ENCODE measurements around the gene ATP2B2.

ATP2B2 gene

DNA sequence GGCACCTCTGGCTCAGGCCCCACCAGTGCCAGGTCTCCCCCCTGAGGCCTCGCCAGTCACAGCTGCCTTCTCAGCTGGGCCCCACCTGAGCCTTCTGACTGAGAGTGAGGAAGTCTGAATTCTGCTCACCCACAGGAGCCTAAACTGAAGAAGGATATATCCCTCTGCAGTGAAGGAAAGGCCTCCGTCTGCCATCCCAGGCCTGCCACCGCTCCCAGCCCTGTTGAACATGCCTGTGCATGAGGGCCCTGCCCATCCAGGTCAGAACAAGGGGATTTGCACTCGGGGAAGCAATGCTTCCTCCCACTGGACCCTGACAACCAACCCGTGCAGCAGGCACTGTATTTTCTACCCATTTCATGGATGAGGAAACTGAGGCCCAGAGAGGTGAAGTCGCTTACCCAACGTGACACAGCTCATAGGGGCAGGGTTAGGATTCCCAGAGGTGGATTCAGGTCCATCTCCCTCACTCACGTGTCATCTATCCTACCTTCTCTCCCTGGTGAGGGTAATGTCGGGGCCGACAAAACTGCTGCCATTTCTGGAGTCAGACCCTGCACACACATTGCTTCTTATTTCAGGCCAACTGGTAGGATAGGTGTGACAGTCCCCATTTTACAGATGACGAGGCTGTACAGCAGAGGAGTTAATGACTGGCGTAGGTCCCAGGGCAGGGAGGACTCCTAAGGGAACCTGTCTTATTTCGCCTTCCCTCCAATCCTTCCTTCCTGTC lies 22.6 kb downstream of the ATP2B2 start:
- Mint-ChIP-seq H3K27me3 (peaks cover 2% of the 10 kb centered on the region), H3K4me1 (ENCODE audit: low read depth) (no peaks in the 10 kb centered on the region), H3K4me3 (no peak overlapping the region), H3K9me3 (ENCODE audit: low read depth) (peaks cover 4% of the 10 kb centered on the region), H3K36me3 (no peaks in the 10 kb centered on the region), H3K27ac (no peak overlapping the region)

DNA sequence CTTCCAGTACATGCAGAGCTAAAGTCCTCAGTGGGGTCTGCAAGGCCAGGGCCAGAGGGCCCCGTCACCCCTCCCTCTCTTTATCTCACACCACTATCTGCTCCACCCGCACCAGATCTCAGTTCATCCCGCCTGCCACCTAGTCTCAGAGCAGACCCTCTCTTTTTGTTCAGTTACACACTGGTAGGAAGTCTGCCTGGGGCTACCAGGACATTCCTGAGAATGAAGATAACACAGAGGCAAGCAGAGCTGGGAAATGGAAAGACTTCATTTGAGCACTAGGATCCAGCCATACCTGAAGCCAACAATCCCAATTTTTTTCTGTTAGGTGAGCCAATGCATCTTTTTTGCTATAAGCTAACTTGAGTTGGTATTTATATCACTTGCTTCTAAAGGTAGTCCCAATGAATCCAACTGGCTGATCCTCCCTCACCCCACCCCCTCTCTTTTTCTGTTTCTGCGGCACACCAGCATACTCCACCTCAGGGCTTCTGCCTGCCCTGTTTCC lies 24.5 kb downstream of the ATP2B2 start:
- Mint-ChIP-seq H3K27ac (no peak overlapping the region), H3K27me3 (no peaks in the 10 kb centered on the region)

DNA sequence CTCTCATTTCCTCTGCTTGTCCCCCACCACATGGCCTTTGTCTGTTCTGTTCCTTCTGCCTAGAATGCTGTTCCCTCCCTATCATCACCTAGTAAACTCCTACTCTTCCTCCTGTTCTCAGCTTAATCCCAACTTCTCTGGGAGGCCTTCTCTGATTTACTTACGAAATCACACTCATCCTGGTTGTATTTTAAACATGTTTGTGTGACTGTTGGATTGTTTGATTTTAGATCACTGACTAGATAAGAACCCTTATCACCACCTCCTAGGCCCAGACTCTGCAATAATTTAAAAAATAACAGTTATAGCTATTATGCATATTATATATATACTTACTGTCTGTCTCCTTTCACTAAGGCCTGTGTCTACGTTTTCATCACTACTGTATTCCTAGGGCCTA lies 26.1 kb downstream of the ATP2B2 start:
- H3K36me3 Mint-ChIP-seq, result no peaks in the 10 kb centered on the region
- H3K27ac Mint-ChIP-seq, result no peak overlapping the region
- no peaks in the 10 kb centered on the region for H3K27me3 Mint-ChIP-seq
- H3K4me1 Mint-ChIP-seq (ENCODE audit: low read depth), result no peaks in the 10 kb centered on the region
- H3K4me3 Mint-ChIP-seq, result no peak overlapping the region
- peaks cover 4% of the 10 kb centered on the region for H3K9me3 Mint-ChIP-seq (ENCODE audit: low read depth)

More for the DNA sequence above, 24.5 kb downstream of the ATP2B2 start:
- H3K9me3 Mint-ChIP-seq (ENCODE audit: low read depth), result peaks cover 4% of the 10 kb centered on the region
- H3K4me3 Mint-ChIP-seq, result no peak overlapping the region
- no peaks in the 10 kb centered on the region for H3K4me1 Mint-ChIP-seq (ENCODE audit: low read depth)
- H3K36me3 Mint-ChIP-seq, result no peaks in the 10 kb centered on the region

DNA sequence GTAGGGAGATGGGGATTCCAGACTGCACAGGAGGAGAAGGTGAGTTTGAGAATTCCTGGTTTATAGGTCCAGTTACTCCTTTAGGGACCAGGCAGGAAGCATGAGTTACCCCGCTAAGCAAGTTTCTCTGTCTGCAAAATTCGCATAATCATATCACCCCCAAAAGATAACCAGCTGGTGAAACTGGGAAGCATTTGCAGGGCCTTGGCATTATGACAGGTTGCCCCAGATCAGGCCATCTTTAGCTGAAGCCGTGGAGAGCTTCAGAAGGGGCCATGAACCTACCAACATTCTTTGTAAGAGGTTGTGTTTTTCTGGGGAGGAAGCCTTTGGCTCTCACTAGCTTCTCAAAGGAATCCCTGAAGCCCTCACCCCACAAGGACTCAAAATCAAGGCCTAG lies 29.4 kb downstream of the ATP2B2 start:
- peaks cover 6% of the 10 kb centered on the region for H3K4me1 Mint-ChIP-seq (ENCODE audit: low read depth)

DNA sequence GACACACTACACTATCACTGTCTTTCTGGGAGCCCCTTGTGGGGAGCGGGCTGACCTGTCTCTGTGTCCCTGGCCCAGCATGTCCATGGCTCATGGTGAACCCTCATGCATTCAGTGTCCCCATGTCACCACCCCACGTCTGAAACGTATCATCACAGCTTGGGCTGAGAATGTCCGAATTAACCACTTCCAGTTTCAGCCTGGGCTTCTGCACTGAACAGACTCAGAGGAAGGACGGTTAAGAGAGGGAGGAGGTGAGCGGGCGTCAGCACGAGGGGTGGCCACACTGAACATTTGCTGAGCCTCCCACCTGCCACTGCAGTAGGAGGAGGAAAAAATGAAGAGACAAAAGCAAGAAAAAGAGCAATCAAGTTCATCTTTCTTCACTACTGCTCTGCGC lies 30.5 kb downstream of the ATP2B2 start:
- Mint-ChIP-seq H3K27ac (no peak overlapping the region), H3K4me1 (ENCODE audit: low read depth) (peaks cover 6% of the 10 kb centered on the region), H3K9me3 (ENCODE audit: low read depth) (peaks cover 4% of the 10 kb centered on the region), H3K27me3 (peaks cover 8% of the 10 kb centered on the region), H3K4me3 (no peak overlapping the region), H3K36me3 (no peaks in the 10 kb centered on the region)

More for the DNA sequence above, 29.4 kb downstream of the ATP2B2 start:
- Mint-ChIP-seq H3K4me3 (no peak overlapping the region), H3K27me3 (peaks cover 7% of the 10 kb centered on the region), H3K9me3 (ENCODE audit: low read depth) (peaks cover 4% of the 10 kb centered on the region), H3K36me3 (no peaks in the 10 kb centered on the region), H3K27ac (no peak overlapping the region)

DNA sequence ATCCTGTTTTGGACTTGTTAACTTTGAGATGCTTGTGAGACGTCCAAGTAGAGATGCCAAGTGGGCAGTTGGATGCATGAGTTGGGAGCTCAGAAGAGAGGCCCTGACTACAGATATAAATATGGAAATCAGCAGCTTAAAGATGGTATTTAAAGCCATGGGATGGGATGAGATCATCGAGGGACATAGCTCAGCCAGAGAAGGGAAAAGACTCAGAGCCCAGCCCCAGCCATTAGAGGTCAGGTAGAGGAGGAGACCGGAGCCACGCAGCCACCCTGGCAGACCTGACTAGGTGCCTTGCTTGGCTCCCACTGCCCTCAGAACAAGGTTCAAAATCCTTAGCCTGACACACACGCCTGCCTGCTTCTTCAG lies 31.1 kb downstream of the ATP2B2 start:
- H3K36me3 Mint-ChIP-seq, result no peaks in the 10 kb centered on the region
- no peak overlapping the region for H3K27ac Mint-ChIP-seq
- H3K9me3 Mint-ChIP-seq (ENCODE audit: low read depth), result peaks cover 4% of the 10 kb centered on the region
- no peak overlapping the region for H3K4me3 Mint-ChIP-seq
- peaks cover 6% of the 10 kb centered on the region for H3K4me1 Mint-ChIP-seq (ENCODE audit: low read depth)
- peaks cover 8% of the 10 kb centered on the region for H3K27me3 Mint-ChIP-seq

DNA sequence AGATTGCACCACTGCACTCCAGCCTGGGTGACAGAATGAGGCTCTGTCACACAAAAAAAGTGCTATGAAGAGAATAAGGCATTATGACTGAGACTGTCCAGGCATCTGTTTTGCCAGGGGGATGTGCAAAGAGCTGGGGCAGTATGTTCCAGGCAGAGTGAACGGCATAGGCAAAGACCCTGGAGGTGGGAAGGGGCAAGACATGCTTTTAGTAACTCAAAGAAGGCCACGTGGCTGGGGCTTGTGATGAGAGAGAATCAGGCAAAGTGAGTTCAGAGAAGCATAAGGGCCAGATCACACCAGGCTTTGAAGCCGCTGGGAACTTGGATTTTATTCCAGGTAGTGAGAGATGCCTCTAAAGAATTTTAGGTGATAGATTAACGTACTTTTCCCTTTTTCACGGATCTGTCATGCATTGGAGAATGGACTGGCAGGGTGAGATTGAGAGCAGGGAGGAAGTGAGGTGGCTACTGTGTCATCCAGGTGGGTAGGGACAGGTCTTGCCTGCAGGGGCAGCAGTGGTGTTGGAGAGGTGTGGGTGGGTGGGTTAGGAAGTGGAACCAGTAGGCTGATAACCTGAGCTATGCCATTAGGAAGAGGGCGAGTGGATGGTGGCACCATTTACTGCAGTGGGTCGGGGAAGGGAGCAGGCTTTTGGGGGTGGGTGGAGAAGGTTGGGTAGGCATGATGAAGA lies 31.7 kb downstream of the ATP2B2 start:
- H3K27ac Mint-ChIP-seq, result no peak overlapping the region
- no peak overlapping the region for H3K4me3 Mint-ChIP-seq
- peaks cover 4% of the 10 kb centered on the region for H3K9me3 Mint-ChIP-seq (ENCODE audit: low read depth)
- H3K27me3 Mint-ChIP-seq, result peaks cover 8% of the 10 kb centered on the region
- no peaks in the 10 kb centered on the region for H3K36me3 Mint-ChIP-seq
- H3K4me1 Mint-ChIP-seq (ENCODE audit: low read depth), result peaks cover 6% of the 10 kb centered on the region

DNA sequence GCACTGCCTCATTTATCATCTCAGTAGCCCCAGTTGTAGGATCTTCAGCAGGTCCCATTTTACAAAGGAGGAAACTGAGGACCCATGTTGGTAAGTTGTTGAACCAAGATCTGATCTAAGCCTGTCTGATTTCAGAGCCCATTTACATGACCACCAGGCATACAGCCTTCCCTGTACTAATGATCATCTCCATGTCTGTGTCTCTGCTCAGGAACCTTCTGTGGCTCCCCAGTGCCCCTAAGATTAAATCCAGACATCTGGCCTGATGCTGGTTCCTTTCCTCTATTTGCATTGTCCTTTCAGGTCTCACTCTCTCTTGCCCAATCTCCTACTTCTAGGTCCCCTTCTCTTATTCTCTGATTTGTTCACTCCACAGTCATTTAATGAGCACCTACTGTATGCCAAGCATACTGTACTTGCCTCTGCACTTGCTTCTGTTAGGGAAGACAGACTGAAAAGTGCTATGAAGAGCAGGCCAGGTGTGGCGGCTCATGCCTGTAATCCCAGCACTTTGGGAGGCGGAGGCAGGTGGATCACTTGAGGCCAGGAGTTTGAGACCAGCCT lies 32.4 kb downstream of the ATP2B2 start:
- no peak overlapping the region for H3K27ac Mint-ChIP-seq
- H3K9me3 Mint-ChIP-seq (ENCODE audit: low read depth), result no peaks in the 10 kb centered on the region
- H3K27me3 Mint-ChIP-seq, result peaks cover 8% of the 10 kb centered on the region
- H3K4me3 Mint-ChIP-seq, result no peak overlapping the region
- H3K36me3 Mint-ChIP-seq, result no peaks in the 10 kb centered on the region
- peaks cover 6% of the 10 kb centered on the region for H3K4me1 Mint-ChIP-seq (ENCODE audit: low read depth)

DNA sequence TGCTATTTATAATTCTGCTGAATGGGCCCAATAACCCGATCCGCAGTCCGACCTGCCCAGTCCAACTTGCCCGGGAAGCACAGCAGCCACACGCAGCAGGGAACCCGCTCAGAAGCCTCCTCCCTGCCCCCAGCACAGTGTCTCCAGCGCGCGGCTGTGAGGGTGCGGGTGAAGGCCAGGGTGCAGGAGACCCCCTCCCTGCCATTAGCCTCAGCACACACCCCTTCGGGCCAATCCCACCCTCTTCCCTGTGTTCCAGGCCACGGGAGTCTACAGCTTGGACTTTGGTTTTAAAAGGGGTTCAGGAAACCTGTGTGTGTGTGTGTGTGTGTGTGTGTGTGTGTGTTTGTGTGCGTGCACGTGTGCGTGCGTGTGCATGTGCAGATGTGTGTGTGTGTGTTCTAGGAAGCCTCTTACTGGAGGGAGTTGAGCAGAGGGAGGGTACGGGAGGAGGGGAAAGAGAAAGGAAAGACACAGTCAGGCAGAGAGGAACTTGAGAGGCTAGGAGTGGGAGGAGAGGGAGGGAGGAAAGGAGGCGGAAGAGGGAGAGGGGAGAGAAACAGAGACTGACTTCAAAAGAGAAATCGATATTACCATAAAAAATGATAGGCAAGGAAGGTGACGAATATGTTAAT lies 34.2 kb downstream of the ATP2B2 start:
- H3K27ac Mint-ChIP-seq, result no peak overlapping the region
- peaks cover 6% of the 10 kb centered on the region for H3K4me1 Mint-ChIP-seq (ENCODE audit: low read depth)
- H3K4me3 Mint-ChIP-seq, result no peak overlapping the region
- H3K27me3 Mint-ChIP-seq, result peaks cover 8% of the 10 kb centered on the region
- no peaks in the 10 kb centered on the region for H3K36me3 Mint-ChIP-seq
- H3K9me3 Mint-ChIP-seq (ENCODE audit: low read depth), result no peaks in the 10 kb centered on the region

DNA sequence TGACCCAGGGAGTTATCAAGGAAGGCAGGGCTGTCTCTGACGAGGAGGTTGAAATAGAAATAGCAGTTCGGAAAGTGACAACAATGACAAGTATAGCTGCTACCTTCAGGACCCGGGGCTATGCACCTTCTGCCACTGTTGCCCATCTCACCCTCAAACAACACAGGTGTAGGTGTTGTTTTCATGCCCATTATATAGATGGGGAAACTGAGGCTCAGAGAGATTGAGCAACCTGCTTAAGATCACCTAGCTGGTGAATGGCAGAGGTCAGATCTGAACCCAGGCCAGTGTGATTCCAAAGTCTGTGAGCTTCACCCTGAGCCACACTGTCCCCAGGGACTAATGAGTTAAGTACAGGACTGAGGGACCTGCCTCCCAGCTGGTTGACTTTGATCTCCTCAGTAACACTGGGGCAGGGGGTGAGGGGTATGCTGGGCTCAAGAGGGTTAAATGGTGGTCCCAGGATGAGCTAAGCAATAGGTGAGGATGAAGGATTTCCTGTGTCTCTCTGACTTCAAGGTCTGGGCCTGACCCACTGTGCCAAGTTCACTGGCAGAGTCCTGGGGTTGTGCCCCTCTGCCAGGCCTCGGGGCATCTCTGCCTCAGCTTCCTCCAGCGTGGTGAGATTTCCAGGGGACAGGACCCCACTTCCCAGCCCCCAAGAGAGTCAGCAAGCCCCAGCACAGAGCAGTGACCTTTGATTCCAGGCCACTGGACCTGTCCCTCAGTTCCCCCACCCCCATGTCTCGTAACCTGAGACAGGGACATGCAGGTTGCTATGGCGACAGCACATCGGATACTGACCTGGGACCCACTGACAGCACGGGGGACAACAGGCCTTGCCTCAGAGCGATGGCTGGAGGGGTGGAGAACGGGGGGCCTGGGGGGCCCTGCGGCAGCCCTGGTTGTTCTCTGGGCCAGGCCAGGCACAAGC lies 35.0 kb downstream of the ATP2B2 start:
- peaks cover 6% of the 10 kb centered on the region for H3K4me1 Mint-ChIP-seq (ENCODE audit: low read depth)
- peaks cover 8% of the 10 kb centered on the region for H3K27me3 Mint-ChIP-seq
- no peak overlapping the region for H3K4me3 Mint-ChIP-seq
- H3K27ac Mint-ChIP-seq, result no peak overlapping the region
- no peaks in the 10 kb centered on the region for H3K36me3 Mint-ChIP-seq
- no peaks in the 10 kb centered on the region for H3K9me3 Mint-ChIP-seq (ENCODE audit: low read depth)

DNA sequence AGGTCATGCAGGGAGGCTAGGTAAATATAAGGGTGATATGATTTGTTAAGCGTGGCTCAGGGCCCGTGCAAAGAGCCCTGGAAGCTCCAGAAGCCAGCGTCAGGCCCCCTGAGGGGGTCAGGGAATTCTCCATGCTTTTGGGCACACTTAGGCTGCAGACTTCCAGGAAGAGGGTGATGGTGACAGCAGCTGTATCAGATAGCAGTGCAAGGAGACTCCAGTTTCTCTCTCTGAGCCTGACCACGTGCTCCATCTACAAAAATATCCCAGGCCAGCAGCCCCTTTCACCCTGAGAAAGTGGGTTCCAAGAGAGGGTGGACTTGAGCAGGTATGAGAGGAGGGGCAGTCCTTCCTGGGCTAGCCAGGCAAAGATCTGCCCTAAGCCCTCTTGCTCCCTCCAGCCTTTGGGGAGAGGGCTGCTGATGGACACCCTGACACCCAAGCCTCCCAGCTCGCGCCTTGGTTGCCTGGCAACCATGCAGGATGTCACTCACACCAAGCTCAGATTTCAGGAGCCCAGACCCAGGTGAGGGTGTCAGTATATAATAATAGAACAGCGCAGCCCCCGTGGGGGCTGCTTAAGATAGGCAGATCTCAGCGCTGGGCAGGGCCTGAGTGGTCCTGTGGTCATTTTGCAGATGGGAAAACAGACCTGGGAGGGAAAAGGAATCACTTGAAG lies 35.8 kb downstream of the ATP2B2 start:
- no peaks in the 10 kb centered on the region for H3K9me3 Mint-ChIP-seq (ENCODE audit: low read depth)
- peaks cover 6% of the 10 kb centered on the region for H3K4me1 Mint-ChIP-seq (ENCODE audit: low read depth)
- H3K4me3 Mint-ChIP-seq, result no peak overlapping the region
- peaks cover 8% of the 10 kb centered on the region for H3K27me3 Mint-ChIP-seq
- no peaks in the 10 kb centered on the region for H3K36me3 Mint-ChIP-seq
- H3K27ac Mint-ChIP-seq, result no peak overlapping the region

DNA sequence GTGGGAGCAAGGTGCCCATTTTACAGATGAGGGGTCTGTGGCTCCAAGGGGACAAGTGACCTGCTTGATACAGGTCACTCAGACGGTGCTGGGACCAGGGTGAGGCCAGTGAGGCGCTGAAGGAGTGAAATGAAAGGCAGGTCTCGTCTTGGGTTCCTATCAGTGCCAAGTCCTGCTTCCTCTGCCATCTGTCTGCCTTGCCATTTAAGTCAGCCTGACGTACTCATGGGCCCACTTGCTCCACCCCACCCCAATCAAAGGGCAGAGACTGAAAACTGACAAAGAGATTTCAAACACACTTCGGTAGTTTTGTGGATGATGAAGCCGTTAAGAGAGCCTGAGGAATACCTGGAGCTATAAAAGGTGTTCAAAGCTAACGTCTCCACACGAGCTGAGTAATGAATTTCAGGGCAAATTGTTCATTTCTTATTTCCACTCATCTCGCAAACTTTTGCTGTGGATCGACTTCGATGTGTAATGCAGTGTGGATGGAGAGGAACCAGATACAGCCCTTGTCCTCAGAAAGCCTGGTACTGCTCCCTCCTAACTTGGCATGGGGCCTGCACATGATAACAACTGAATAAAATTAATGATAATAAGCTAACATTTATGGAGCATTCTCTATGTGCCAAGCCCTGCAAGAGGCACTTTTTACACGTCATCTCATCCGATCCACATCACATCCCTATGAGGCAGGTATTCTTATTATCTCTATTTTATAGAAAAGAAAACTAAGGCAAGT lies 36.6 kb downstream of the ATP2B2 start:
- H3K9me3 Mint-ChIP-seq (ENCODE audit: low read depth), result no peaks in the 10 kb centered on the region
- no peak overlapping the region for H3K27ac Mint-ChIP-seq
- no peaks in the 10 kb centered on the region for H3K36me3 Mint-ChIP-seq
- peaks cover 8% of the 10 kb centered on the region for H3K27me3 Mint-ChIP-seq
- no peak overlapping the region for H3K4me3 Mint-ChIP-seq
- H3K4me1 Mint-ChIP-seq (ENCODE audit: low read depth), result peaks cover 6% of the 10 kb centered on the region

DNA sequence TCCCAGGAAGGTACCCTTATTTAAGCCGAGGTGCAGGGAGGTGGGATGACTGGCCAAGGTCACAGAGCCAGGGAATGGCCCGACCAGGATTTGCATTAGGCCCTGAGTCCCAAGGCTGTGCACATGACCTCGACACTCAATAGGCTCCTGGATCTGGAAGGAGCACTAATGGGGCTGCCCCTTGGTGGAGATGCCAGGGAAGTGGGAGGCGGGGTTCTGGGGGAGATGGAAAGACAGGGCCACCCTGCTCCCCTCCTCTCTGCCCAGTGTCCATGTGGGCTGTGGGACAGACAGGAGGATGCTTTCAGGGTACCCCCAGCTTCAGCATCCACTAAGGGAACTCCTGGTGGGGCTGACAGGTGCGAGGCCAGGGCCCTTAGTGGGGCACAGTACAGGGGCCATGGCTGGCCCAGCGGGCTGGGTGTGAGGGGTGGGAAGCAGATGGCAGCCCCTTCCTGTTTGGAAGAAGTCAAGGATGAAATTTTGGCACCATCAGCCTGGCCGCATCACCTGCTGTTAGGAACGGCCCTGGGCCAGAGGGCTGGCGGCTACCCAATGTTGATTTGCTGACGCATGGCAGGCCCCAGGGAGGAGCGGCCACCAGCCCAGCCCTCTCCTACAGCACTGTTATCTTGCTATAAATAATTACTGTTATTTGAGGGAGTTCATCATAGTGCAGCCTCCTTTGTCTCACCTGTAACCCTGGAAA lies 37.3 kb downstream of the ATP2B2 start:
- H3K36me3 Mint-ChIP-seq, result no peaks in the 10 kb centered on the region
- H3K9me3 Mint-ChIP-seq (ENCODE audit: low read depth), result no peaks in the 10 kb centered on the region
- peaks cover 6% of the 10 kb centered on the region for H3K4me1 Mint-ChIP-seq (ENCODE audit: low read depth)
- no peak overlapping the region for H3K27ac Mint-ChIP-seq
- no peak overlapping the region for H3K4me3 Mint-ChIP-seq
- H3K27me3 Mint-ChIP-seq, result peaks cover 5% of the 10 kb centered on the region

Data from activated naive CD8-positive, alpha-beta T cell (primary cell).